Endothelial cell of umbilical vein (primary cell): ENCODE data around the gene FGF19.

Source experiments
- CTCF ChIP-seq, 2 donors: IDR thresholded peaks; 1 replicate in 1 of 2; 2 replicates in 1 of 2; pipeline ENCODE4 v1.5.1; 2011; ENCODE audit warnings: low read length in 2 of 2, mild to moderate bottlenecking in 2 of 2, moderate library complexity in 2 of 2, control low read depth in 1 of 2, inconsistent platforms in 1 of 2, low read depth in 1 of 2; ENCODE audit not compliant: insufficient read depth in 1 of 2; ENCODE audit errors: extremely low read depth in 1 of 2
- EZH2 ChIP-seq: IDR thresholded peaks from 2 replicates; pipeline ENCODE4 v1.6.1; 2012; ENCODE audit warnings: borderline replicate concordance, low read depth, mild to moderate bottlenecking, moderate library complexity, low read length, inconsistent platforms; ENCODE audit not compliant: severe bottlenecking
- FOS ChIP-seq: IDR thresholded peaks from 2 replicates; pipeline ENCODE4 v1.6.1; 2011; ENCODE audit warnings: mild to moderate bottlenecking, low read length, moderate library complexity, borderline replicate concordance; ENCODE audit not compliant: insufficient read depth
- GATA2 ChIP-seq: IDR thresholded peaks from 2 replicates; pipeline ENCODE4 v1.7.0; 2011; ENCODE audit warnings: low read depth, mild to moderate bottlenecking, moderate library complexity, mixed read lengths, low read length; ENCODE audit not compliant: insufficient read length, insufficient read depth
- JUN ChIP-seq: IDR thresholded peaks from 2 replicates; pipeline ENCODE4 v1.6.1; 2011; ENCODE audit warnings: borderline replicate concordance, low read depth; ENCODE audit not compliant: insufficient read length, insufficient read depth
- MAX ChIP-seq: IDR thresholded peaks from 2 replicates; pipeline ENCODE4 v1.6.1; 2011; ENCODE audit not compliant: insufficient read depth, insufficient read length
- MYC ChIP-seq: IDR thresholded peaks from one replicate; pipeline ENCODE4 v1.6.1; 2011; ENCODE audit warnings: mild to moderate bottlenecking, low read depth, low read length
- POLR2A ChIP-seq: IDR thresholded peaks from 2 replicates; pipeline ENCODE4 v1.6.1; 2012; ENCODE audit warnings: low read depth, mild to moderate bottlenecking, control low read depth, low read length
- POLR2AphosphoS5 ChIP-seq: IDR thresholded peaks from 2 replicates; pipeline ENCODE4 v1.6.1; 2012; ENCODE audit warnings: low read depth, mild to moderate bottlenecking, control low read depth, low read length, moderate library complexity; ENCODE audit not compliant: insufficient read depth

GRCh38 chr11:69745201-69745600 lies 41.4 kb upstream of the FGF19 start:
- TF ChIP-seq POLR2AphosphoS5 (no peak), CTCF (IDR thresholded peaks at IDR 0.05; ENCODE audit: extremely low read depth in 1 of 2, insufficient read depth in 1 of 2, low read depth in 1 of 2, low read length in 2 of 2) (no peak), EZH2 (no peak), POLR2A (no peak), MYC (no peak), JUN (no peak), MAX (no peak), FOS (no peak), GATA2 (no peak)
